GM10266 (cell line): ENCODE measurements around the gene ARG2.
A peak's percentile ranks its signal among the peaks of the same experiment; 100 is the strongest.

Experiments
- DNase-seq: peaks from one replicate; pipeline ENCODE4 v3.0.0; 2012; ENCODE audit errors: extremely low spot score
- CTCF ChIP-seq: IDR thresholded peaks from 2 replicates; pipeline ENCODE4 v1.5.1; 2012; ENCODE audit warnings: mild to moderate bottlenecking, low read depth; ENCODE audit not compliant: control insufficient read depth, insufficient read depth; ENCODE audit errors: missing control alignments

ARG2 gene

GRCh38 chr14:67650151-67650550 lies 30.4 kb downstream of the ARG2 start:
- DNase-seq: no peak
- no peak for TF ChIP-seq CTCF

GRCh38 chr14:67650694-67651093 lies 31.0 kb downstream of the ARG2 start:
- TF ChIP-seq CTCF: no peak
- no peak for DNase-seq

- no peak for TF ChIP-seq CTCF
- no peak for DNase-seq
Observed at GRCh38 chr14:67652189-67652588, 32.5 kb downstream of the ARG2 start.

- no peak for DNase-seq
- TF ChIP-seq CTCF: no peak
Observed at GRCh38 chr14:67653651-67654280, 34.0 kb downstream of the ARG2 start.

- no peak for DNase-seq
- no peak for TF ChIP-seq CTCF
Observed at GRCh38 chr14:67663633-67664032, 43.9 kb downstream of the ARG2 start.

GRCh38 chr14:67665868-67666267 lies 46.1 kb downstream of the ARG2 start:
- DNase-seq: no peak
- TF ChIP-seq CTCF: no peak

- peak; percentile 64 for DNase-seq
- TF ChIP-seq CTCF: peak; percentile 66
Observed at GRCh38 chr14:67666750-67667449, 47.2 kb downstream of the ARG2 start.
